ENCODE measurements around the gene ENPP4.

DNA sequence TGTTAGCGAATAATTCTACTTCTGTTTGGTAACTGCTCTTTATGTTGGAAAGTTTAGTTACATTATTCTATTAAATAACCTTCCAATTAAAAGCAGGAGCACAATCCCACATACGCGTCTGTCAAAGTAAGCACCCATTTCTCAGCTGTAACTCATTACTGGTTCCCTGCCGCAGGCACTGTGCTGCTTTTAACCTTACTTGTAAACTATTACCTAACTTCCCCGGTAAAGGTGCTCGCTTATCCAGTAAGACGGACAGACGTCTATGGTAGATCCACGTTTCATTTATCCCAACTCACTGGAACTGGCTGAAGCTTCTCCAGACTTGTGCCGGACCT lies 529 bp upstream of the ENPP4 start:
- TF ChIP-seq TAF1 (IDR thresholded peaks at IDR 0.05; ENCODE audit: borderline replicate concordance, low read depth, low read length) (no peak), GABPA (IDR thresholded peaks at IDR 0.05; ENCODE audit: low read depth) (no peak), EP300 (IDR thresholded peaks at IDR 0.05; ENCODE audit: borderline replicate concordance in 1 of 2, low read depth in 1 of 2, low read length in 1 of 2) (no peak), FOXM1 (IDR thresholded peaks at IDR 0.05; ENCODE audit: low read depth) (no peak), POLR2AphosphoS5 (IDR thresholded peaks at IDR 0.05; ENCODE audit: low read depth, low read length) (no peak), RAD21 (IDR thresholded peaks at IDR 0.05; ENCODE audit: low read length) (no peak), RFX5 (IDR thresholded peaks at IDR 0.05; ENCODE audit: low read length) (no peak), NRF1 (IDR thresholded peaks at IDR 0.05; ENCODE audit: low read depth, low read length) (no peak), SIN3A (IDR thresholded peaks at IDR 0.05; ENCODE audit: borderline replicate concordance, low read depth, low read length) (no peak), JUND (IDR thresholded peaks at IDR 0.05) (no peak)
- TF ChIP-seq, protein P1, sequence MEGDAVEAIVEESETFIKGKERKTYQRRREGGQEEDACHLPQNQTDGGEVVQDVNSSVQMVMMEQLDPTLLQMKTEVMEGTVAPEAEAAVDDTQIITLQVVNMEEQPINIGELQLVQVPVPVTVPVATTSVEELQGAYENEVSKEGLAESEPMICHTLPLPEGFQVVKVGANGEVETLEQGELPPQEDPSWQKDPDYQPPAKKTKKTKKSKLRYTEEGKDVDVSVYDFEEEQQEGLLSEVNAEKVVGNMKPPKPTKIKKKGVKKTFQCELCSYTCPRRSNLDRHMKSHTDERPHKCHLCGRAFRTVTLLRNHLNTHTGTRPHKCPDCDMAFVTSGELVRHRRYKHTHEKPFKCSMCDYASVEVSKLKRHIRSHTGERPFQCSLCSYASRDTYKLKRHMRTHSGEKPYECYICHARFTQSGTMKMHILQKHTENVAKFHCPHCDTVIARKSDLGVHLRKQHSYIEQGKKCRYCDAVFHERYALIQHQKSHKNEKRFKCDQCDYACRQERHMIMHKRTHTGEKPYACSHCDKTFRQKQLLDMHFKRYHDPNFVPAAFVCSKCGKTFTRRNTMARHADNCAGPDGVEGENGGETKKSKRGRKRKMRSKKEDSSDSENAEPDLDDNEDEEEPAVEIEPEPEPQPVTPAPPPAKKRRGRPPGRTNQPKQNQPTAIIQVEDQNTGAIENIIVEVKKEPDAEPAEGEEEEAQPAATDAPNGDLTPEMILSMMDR (IDR thresholded peaks at IDR 0.05), result no peak
- TF ChIP-seq, protein P2, sequence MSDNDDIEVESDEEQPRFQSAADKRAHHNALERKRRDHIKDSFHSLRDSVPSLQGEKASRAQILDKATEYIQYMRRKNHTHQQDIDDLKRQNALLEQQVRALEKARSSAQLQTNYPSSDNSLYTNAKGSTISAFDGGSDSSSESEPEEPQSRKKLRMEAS (IDR thresholded peaks at IDR 0.05; ENCODE audit: low read depth), result no peak
